Prostate gland (tissue), 2 donors: ENCODE results near the gene ASPG. TPM values are rescaled to one million over a fixed set of nuclear protein-coding genes. Genes with fewer than 3 reads are reported as not detected.

Experiments
- DNase-seq: peaks from one replicate; pipeline ENCODE4 v3.0.0-alpha.2; 2019; ENCODE audit warnings: low spot score
- H3K27ac ChIP-seq, 2 donors: fragments of 200-600 bp; sonication (generic); 2 replicates each; pipeline ENCODE4 v1.5.1; 2017 to 2019
- H3K27me3 ChIP-seq: fragments of 200-600 bp; sonication (generic); replicated peaks from 2 replicates; pipeline ENCODE4 v1.5.1; 2019; ENCODE audit not compliant: insufficient read depth
- H3K36me3 ChIP-seq, 2 donors: fragments of 200-600 bp; sonication (generic); 1 replicate in 1 of 2; 2 replicates in 1 of 2; pipeline versions ENCODE4 v1.5.1 to v1.8.1; 2017 to 2019
- H3K4me1 ChIP-seq: fragments of 200-600 bp; sonication (generic); replicated peaks from 2 replicates; pipeline ENCODE4 v1.5.1; 2019
- H3K4me3 ChIP-seq, 2 donors: fragments of 200-600 bp; sonication (generic); 2 replicates each; pipeline ENCODE4 v1.5.1; 2017 to 2019
- H3K9me3 ChIP-seq: fragments of 200-600 bp; sonication (generic); 2 replicates; pipeline ENCODE4 v1.5.1; 2017
- CTCF ChIP-seq, 4 experiments: fragments of 200-600 bp in 2 of 4; fragments of 450-650 bp in 2 of 4; sonication (generic) in 2 of 4; IDR thresholded peaks; 1 replicate in 3 of 4; 2 replicates in 1 of 4; pipeline ENCODE4 v1.5.1; 2016 to 2019; ENCODE audit warnings: antibody characterized with exemption in 4 of 4, mild to moderate bottlenecking in 2 of 4, moderate library complexity in 2 of 4
- POLR2A ChIP-seq: fragments of 450-650 bp; IDR thresholded peaks from one replicate; pipeline ENCODE4 v1.6.1; 2016; ENCODE audit warnings: antibody characterized with exemption, mild to moderate bottlenecking
- POLR2AphosphoS5 ChIP-seq: sonication (generic); formaldehyde crosslinking; IDR thresholded peaks from one replicate; pipeline ENCODE4 v1.6.1; 2017; ENCODE audit warnings: antibody characterized with exemption
- WGBS: methylation state at CpG from one replicate; pipeline ENCODE4 v1.1.5; 2018; 5-methylcytosine and 5-hydroxymethylcytosine counted together
- intact Hi-C: fragments of 100-400 bp; cut with DNase I; formaldehyde crosslinking; loops from one replicate; pipeline ENCODE4 v1.14.2; 2022
- total RNA-seq, 2 donors: library from RNA; depleted of rRNA; stranded (reverse); fragments of >200 nt; gene quantifications; one replicate each; pipeline ENCODE4 v1.1.0, GENCODE V29; 2016

The ASPG gene
- total RNA-seq, 2 donors from 2014 or later: 2.3 TPM; not detected in 1

- TF ChIP-seq CTCF (IDR thresholded peaks at IDR 0.05) (no peak), POLR2AphosphoS5 (no peak), POLR2A (no peak)
- WGBS: 43% methylated on average over 29 of the region's 32 CpGs
- H3K27me3 ChIP-seq: no peaks in the 10 kb centered on the region
These were observed 22.4 kb downstream of the ASPG start for GRCh38 chr14:104107611-104108569.

GRCh38 chr14:104108570-104109541 is 23.4 kb downstream of the ASPG start:
- no peak for TF ChIP-seq POLR2AphosphoS5
- no peak for TF ChIP-seq CTCF (IDR thresholded peaks at IDR 0.05)
- TF ChIP-seq POLR2A: no peak
- no peaks in the 10 kb centered on the region for H3K36me3 ChIP-seq
- no peak for DNase-seq
- no peaks in the 10 kb centered on the region for H3K4me1 ChIP-seq
- H3K9me3 ChIP-seq: no peaks in the 10 kb centered on the region
- no peaks in the 10 kb centered on the region for H3K27me3 ChIP-seq
- H3K4me3 ChIP-seq: no peak overlapping the region
- 49% methylated on average over 23 of the region's 26 CpGs for WGBS
- intact Hi-C loops: no loop called here
- no peak overlapping the region for H3K27ac ChIP-seq

More at GRCh38 chr14:104107611-104108569, 22.4 kb downstream of the ASPG start:
- H3K4me3 ChIP-seq: no peak overlapping the region
- H3K4me1 ChIP-seq: no peaks in the 10 kb centered on the region
- no peaks in the 10 kb centered on the region for H3K36me3 ChIP-seq
- no peaks in the 10 kb centered on the region for H3K9me3 ChIP-seq
- no peak for DNase-seq
- no peak overlapping the region for H3K27ac ChIP-seq
- intact Hi-C loops: no loop called here

- 79% methylated on average over 23 of the region's 24 CpGs for WGBS
- Histone ChIP-seq H3K9me3 (no peaks in the 10 kb centered on the region), H3K4me3 (no peak overlapping the region), H3K36me3 (no peaks in the 10 kb centered on the region), H3K27ac (no peak overlapping the region), H3K27me3 (no peaks in the 10 kb centered on the region), H3K4me1 (no peaks in the 10 kb centered on the region)
- no peak for DNase-seq
- TF ChIP-seq POLR2A (no peak), POLR2AphosphoS5 (no peak), CTCF (IDR thresholded peaks at IDR 0.05) (no peak)
- intact Hi-C loops: no loop called here
These were observed 24.3 kb downstream of the ASPG start for GRCh38 chr14:104109731-104110361.

GRCh38 chr14:104110491-104111209 is 25.1 kb downstream of the ASPG start:
- no peak for DNase-seq
- Histone ChIP-seq H3K9me3 (no peaks in the 10 kb centered on the region), H3K36me3 (no peaks in the 10 kb centered on the region), H3K4me3 (no peak overlapping the region), H3K4me1 (no peaks in the 10 kb centered on the region), H3K27ac (no peak overlapping the region), H3K27me3 (no peaks in the 10 kb centered on the region)
- no peak for TF ChIP-seq POLR2A
- TF ChIP-seq CTCF (IDR thresholded peaks at IDR 0.05): no peak
- no peak for TF ChIP-seq POLR2AphosphoS5
- intact Hi-C loops: no loop called here
- WGBS: 37% methylated on average over 18 of the region's 18 CpGs
